Coronary artery (tissue), 2 donors: ENCODE measurements around the gene SPSB4.

ENCODE experiments used
- DNase-seq: peaks from one replicate; pipeline ENCODE4 v3.0.0-alpha.2; 2017; ENCODE audit warnings: low spot score
- H3K27ac ChIP-seq, 2 donors: fragments of 200-600 bp; sonication (generic); one replicate each; pipeline ENCODE4 v1.5.1; 2016 to 2019
- H3K4me3 ChIP-seq: fragments of 200-600 bp; sonication (generic); 2 replicates; pipeline ENCODE4 v1.5.1; 2016; ENCODE audit warnings: mild to moderate bottlenecking, moderate library complexity
- TF ChIP-seq, protein P1 (sequence below): fragments of 200-600 bp; sonication (generic); IDR thresholded peaks from one replicate; pipeline ENCODE4 v1.5.1; 2019; ENCODE audit warnings: antibody characterized with exemption

Gene SPSB4

DNA sequence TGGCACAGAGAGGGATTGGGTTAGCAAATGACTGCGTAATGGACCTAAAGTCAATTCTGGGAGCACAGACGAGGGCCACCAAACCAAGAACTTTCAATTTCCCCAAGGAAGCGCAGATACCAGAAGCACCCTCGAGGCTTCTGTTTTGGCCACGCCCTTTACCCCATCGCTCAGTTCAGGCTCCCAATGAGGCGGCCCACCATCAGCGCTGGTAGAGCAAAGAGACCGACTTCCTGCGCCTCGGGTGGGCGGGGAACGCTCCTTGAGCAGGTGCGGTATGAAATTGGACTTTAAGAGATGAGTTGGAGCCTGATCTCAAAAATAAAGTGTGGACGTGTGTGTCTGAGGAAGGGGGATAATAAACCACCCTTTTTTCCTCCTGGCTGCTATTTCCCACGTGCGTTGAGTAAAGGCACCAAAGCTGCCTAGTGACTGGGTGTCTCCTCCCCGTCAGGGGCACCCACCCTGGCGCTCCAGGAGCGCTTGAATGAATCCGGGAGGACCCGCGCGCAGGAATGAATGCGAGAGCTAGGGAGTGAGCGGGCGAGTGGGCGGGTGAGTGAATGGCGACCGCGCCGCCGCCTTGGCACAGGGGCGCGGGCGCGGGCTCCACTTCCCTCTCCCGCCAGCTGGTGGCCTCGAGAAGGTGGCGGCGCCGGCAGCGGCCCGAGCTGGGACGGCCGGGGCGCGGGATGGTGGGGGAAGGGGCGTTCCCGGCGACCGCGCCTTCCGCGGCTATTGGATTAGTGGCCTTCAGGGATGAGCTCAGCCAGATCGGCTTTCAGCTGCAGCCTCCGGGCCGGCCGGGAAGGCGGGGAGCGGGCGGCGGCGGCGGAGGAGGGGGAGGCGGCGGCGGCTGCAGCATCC, at the start of gene SPSB4:
Gene SPSB4, plus strand, starts transcription at position 772 of the 867 bp plus-strand sequence. CDS start 14,758 bp downstream, outside the sequence.
- Histone ChIP-seq H3K27ac (no peak within 1 kb of the TSS), H3K4me3 (peak within 1 kb of the TSS; percentile 71)
- no peak for DNase-seq
- TF ChIP-seq, protein P1, sequence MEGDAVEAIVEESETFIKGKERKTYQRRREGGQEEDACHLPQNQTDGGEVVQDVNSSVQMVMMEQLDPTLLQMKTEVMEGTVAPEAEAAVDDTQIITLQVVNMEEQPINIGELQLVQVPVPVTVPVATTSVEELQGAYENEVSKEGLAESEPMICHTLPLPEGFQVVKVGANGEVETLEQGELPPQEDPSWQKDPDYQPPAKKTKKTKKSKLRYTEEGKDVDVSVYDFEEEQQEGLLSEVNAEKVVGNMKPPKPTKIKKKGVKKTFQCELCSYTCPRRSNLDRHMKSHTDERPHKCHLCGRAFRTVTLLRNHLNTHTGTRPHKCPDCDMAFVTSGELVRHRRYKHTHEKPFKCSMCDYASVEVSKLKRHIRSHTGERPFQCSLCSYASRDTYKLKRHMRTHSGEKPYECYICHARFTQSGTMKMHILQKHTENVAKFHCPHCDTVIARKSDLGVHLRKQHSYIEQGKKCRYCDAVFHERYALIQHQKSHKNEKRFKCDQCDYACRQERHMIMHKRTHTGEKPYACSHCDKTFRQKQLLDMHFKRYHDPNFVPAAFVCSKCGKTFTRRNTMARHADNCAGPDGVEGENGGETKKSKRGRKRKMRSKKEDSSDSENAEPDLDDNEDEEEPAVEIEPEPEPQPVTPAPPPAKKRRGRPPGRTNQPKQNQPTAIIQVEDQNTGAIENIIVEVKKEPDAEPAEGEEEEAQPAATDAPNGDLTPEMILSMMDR, result peak; percentile 16

DNA sequence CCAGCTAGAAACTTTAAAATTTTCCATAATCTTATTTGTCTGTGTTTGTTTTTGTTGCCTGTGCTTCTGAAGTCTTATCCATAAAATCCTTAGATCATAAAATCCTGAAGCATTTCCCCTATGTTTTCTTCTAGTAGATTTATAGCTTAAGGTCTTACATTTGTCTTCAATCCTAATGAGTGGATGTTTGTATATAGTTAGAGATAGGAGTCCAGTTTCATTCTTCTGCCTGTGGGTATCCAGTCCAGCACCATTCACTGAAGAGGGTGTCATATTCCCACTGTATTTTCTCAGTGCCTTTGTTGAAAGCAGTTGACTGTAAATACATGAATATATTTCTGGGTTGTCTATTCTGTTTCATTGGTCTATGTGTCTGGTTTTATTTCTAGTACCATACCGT, 44.8 kb upstream of the SPSB4 start:
- TF ChIP-seq, protein P1, result no peak
- Histone ChIP-seq H3K4me3 (no peak overlapping the region), H3K27ac (no peak overlapping the region)
- no peak for DNase-seq

DNA sequence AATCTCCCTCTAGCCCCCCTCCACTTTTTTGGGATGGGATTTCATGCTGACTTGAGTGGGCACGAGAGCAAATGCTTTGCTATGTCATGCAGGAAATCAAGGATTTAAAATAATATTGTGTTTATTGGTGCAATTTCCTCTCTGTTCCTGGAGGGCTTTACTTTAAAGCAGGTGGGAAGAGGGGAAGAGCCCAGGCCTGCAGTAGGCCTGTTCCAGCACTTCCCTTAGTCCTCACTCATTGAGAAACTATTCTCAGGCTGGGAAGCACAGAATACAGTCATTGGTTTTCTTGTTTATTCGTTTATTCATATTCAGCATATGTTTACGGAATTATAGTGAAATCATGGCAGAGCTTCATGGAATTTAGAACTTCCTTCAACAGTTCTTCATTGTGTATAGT, 41.7 kb upstream of the SPSB4 start:
- Histone ChIP-seq H3K4me3 (no peak overlapping the region), H3K27ac (no peak overlapping the region)
- TF ChIP-seq, protein P1, result no peak
- DNase-seq, result no peak

DNA sequence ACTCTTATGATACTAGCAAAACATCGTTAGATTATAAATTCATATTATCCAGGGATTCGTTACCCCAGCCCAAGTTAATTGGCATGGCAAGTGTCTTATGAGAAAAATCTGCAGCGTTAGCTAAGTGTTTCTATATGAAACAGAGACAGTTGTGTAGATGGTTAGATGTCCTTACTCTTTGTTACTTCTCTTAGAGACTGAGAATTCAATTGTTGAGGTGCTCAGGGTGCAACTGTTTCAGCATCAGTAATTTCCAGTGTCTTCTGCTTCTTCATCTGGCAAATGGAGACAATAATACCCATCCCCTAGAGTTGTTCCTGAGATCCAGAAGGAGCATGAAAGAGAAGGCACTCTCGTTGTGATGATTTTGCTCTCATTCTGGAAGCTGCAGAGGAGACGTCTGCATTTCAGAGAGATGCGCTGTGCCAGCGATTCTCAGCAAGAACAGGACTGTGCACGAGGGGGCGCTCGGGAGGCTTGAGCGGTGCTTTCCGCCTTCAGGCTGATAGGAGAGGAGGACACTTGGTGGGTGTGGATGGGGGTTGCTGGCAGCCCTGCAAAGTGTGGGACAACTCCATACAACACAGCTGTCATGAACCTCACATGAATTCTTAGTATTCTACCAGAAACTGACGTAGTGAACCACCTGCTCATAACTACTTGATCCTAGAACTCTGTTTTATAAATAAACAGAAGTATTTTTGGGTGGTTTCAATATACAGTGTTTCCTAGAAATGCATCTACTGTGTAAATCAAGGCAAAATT, 39.7 kb upstream of the SPSB4 start:
- Histone ChIP-seq H3K4me3 (no peak overlapping the region), H3K27ac (no peak overlapping the region)
- no peak for DNase-seq
- TF ChIP-seq, protein P1, result peak; percentile 59

DNA sequence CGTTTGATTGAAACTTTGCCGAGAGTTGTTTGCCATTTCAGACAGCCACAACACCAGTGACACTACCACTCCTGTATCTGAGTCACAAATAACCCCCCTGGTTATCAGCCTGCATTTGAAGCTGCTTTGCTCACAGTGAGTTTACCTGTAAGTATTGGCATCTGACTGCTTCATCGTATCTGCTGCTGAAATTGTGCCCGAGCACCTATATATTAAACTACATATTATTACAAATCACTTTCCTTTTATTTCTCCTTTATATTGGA, 39.2 kb upstream of the SPSB4 start:
- TF ChIP-seq, protein P1, result no peak
- no peak for DNase-seq
- no peak overlapping the region for H3K4me3 ChIP-seq
- H3K27ac ChIP-seq, result no peak overlapping the region

DNA sequence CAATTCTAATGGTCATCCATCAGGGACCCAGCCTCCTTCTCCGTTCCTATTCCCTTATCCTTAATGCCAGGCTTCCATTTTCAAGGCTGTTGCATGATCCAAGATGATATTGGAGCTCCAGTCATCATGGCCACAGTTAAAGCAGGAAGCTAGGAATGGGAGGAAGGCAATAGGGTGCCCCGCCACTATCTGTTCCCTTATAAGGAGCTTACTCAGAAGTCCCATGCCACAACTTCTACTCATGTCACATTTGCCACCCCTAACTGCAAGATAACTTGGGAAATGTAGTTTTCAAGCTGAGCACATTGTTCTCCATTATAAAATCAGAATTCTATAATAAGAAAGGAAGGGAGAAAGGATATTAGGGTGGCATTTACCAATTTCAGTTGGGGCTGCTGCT, 38.6 kb upstream of the SPSB4 start:
- Histone ChIP-seq H3K27ac (no peak overlapping the region), H3K4me3 (no peak overlapping the region)
- TF ChIP-seq, protein P1, result no peak
- no peak for DNase-seq
